Cardiac fibroblast (primary cell): ENCODE data around the gene STAM.
"Not testable (repeated sequence)": the region's sequence is repeated elsewhere in the genome, so short reads cannot be mapped to it uniquely, and the experiment has no call there.

Experiments
- DNase-seq, 2 donors: peaks; one replicate each; pipeline versions ENCODE4 v3.0.0 to v3.0.0-alpha.2; 2010; ENCODE audit warnings: low read depth in 2 of 2
- H3K4me3 ChIP-seq, 2 donors: replicated peaks in 1 of 2; 1 replicate in 1 of 2; 2 replicates in 1 of 2; pipeline ENCODE4 v1.5.1; 2011; ENCODE audit warnings: low read depth in 2 of 2, low read length in 2 of 2, mild to moderate bottlenecking in 2 of 2, moderate library complexity in 1 of 2
- TF ChIP-seq, protein P1 (sequence below): IDR thresholded peaks from one replicate; pipeline ENCODE4 v1.5.1; 2011; ENCODE audit warnings: low read depth, mild to moderate bottlenecking, low read length, inconsistent platforms

The STAM gene

DNA sequence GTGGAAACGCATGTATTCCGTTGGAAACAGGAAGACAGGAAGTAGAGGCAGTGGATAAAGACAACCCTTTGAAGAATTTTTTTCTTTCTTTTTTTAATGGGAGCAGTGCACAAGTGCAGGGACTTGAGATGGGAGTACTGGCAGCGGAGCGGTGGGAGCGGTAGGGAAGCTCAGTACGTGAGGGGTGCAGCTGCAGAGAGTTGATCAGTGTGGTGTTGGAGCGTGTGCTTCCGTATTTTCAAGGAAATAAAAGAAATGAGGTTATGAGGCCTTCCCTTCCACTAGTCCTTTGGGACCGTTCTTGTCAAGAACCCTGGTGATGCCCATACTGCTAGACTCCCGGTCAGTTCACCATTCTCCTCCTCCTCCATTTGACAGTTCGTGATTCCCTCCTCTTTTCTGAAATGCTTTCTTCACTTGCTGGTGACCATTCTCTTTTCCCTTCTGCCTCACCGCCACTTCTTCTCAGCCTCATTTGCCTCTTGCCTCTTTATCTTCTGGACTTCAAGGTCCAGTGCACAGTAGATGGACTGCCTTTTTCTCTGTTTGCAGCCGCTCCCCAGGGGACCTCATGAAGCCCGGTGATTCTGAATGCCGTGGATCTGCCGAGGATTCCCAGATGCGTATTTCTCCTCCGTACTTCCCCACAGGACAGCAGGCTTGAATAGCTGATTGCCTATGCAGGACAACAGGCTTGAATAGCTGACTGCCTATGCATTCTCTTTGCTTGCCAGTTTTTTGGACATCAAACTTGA is 68.9 kb downstream of the STAM start:
- TF ChIP-seq, protein P1, sequence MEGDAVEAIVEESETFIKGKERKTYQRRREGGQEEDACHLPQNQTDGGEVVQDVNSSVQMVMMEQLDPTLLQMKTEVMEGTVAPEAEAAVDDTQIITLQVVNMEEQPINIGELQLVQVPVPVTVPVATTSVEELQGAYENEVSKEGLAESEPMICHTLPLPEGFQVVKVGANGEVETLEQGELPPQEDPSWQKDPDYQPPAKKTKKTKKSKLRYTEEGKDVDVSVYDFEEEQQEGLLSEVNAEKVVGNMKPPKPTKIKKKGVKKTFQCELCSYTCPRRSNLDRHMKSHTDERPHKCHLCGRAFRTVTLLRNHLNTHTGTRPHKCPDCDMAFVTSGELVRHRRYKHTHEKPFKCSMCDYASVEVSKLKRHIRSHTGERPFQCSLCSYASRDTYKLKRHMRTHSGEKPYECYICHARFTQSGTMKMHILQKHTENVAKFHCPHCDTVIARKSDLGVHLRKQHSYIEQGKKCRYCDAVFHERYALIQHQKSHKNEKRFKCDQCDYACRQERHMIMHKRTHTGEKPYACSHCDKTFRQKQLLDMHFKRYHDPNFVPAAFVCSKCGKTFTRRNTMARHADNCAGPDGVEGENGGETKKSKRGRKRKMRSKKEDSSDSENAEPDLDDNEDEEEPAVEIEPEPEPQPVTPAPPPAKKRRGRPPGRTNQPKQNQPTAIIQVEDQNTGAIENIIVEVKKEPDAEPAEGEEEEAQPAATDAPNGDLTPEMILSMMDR = no peak
- H3K4me3 ChIP-seq = no peak overlapping the region
- DNase-seq = no peak

DNA sequence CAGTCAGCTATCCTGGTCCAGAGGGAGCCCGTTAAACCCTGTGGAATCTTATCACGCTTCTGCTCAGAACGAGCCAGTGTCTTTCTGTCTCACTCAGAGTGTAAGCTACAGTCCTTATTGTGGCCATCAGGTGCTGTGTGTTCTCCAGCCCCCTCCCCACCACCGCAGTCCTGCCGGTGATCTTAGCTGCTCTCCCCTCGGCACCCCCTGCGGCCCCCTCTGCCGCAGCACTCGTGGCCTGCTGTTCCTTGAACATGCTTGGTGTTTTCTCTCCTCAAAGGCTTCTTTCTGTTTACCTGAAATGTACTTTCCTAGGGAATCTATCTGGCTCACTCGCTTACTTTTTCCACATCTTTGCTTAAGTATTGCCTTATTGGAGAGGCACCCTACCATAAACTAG is 69.8 kb downstream of the STAM start:
- H3K4me3 ChIP-seq = no peak overlapping the region
- TF ChIP-seq, protein P1 = no peak
- DNase-seq = no peak

DNA sequence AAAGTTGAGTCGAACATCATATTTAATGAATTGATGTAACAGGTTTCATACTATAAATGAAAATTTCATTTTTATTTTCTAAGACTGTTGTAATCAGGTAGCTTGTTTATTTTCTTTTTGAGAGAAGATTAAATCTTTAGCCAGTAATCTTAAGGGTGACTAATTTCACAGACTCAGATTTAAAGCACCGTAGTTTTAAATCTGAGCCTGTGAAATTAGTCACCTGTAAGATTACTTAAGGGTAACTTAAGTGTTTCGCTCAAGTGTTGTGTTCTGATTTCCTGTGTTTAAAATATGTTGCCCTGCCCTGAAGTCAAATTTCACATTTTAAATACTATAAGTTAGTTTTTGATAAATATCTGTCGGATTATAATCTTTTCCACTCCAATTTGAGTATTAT is 72.2 kb downstream of the STAM start:
- DNase-seq = no peak
- TF ChIP-seq, protein P1 = no peak
- H3K4me3 ChIP-seq = no peak overlapping the region

DNA sequence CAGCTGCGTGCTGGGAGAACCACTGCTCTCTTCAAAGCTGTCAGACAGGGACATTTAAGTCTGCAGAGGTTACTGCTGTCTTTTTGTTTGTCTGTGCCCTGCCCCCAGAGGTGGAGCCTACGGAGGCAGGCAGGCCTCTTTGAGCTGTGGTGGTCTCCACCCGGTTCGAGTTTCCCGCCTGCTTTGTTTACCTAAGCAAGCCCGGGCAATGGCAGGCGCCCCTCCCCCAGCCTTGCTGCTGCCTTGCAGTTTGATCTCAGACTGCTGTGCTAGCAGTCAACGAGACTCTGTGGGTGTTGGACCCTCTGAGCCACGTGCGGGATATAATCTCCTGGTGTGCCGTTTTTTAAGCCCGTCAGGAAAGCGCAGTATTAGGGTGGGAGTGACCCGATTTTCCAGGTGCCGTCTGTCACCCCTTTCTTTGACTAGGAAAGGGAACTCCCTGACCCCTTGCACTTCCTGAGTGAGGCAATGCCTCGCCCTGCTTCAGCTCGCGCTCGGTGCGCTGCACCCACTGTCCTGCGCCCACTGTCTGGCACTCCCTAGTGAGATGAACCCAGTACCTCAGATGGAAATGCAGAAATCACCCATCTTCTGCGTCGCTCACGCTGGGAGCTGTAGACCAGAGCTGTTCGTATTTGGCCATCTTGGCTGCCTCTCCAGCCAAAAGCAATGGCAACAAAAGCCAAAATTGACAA is 78.5 kb downstream of the STAM start:
- H3K4me3 ChIP-seq = not testable (repeated sequence)

DNA sequence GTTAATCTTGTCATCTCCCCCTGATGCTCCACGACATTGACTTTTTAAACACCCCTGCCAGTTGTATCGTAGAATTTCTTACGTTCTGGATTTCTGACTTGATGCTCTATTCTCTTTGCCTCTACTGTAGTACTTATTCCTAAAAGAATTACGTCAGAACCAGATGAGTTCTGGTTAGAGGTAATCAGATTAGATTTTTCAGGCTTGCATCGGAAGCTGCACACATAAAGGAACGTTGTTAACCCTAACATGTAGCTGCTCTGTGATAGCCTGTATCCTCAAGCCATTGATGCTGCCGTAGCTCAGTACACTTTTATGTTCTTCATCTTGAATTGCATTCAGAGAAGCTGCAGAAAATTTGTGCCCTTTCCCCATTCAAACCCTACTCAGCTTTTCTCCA is 81.8 kb downstream of the STAM start:
- DNase-seq = no peak
- TF ChIP-seq, protein P1 = no peak
- H3K4me3 ChIP-seq = no peak overlapping the region

More for the DNA sequence above, 78.5 kb downstream of the STAM start:
- not testable (repeated sequence) for DNase-seq

DNA sequence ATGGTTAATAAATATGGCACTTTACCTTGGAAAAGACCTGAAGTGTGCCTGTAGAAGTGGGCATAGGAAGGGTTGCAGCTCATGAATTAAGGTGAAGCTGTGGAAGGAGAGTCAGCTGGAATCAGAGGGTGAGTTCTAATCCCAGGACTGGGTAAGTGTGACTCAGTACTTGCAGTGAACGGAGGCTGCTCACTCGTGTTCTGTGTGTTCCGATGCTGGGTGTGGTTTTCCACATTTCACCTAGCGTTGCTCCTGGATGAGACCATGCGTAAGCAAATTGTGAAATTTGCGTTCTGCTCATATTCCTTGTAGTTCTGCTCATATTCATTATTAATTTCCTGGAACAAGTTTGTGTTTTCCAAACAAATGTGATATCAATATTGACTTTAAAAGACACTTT is 85.7 kb downstream of the STAM start:
- TF ChIP-seq, protein P1 = no peak
- no peak for DNase-seq
- H3K4me3 ChIP-seq = no peak overlapping the region

DNA sequence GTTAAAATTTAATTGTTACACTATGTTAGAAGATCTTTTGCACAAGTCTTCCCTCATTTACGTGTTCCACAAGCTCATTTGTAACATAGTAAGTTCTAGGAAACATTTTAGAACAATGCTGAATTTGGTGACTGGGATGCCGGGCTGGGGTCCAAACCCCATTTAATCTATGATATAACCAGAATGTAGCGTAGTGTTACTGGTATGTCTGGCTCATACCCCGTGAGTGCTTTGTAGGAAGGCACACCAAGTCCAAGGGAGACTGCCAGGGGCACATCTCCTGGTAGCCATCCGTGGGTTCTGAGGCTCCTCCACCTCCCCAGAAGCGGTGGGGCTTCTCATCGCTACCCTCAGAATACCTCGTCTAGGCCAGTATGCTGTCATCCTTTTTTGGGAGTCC is 86.7 kb downstream of the STAM start:
- TF ChIP-seq, protein P1 = no peak
- H3K4me3 ChIP-seq = no peak overlapping the region
- DNase-seq = peak in 1 of 2 donors; percentile 64
